Vagina (tissue), 2 donors: Measurements from ENCODE around the gene PPP2R3C.

Source experiments
- POLR2AphosphoS5 ChIP-seq, 2 donors: sonication (generic); formaldehyde crosslinking; IDR thresholded peaks; one replicate each; pipeline ENCODE4 v1.9.0; 2017; ENCODE audit warnings: antibody characterized with exemption in 2 of 2, mild to moderate bottlenecking in 2 of 2, low read depth in 1 of 2; ENCODE audit not compliant: insufficient read depth in 1 of 2
- TF ChIP-seq, protein P1 (sequence below), 3 experiments: fragments of 450-650 bp in 2 of 3; fragments of 200-600 bp in 1 of 3; sonication (generic) in 1 of 3; IDR thresholded peaks; one replicate each; pipeline ENCODE4 v1.5.1; 2017 to 2019; ENCODE audit warnings: antibody characterized with exemption in 3 of 3, mild to moderate bottlenecking in 2 of 3, moderate library complexity in 2 of 3

DNA sequence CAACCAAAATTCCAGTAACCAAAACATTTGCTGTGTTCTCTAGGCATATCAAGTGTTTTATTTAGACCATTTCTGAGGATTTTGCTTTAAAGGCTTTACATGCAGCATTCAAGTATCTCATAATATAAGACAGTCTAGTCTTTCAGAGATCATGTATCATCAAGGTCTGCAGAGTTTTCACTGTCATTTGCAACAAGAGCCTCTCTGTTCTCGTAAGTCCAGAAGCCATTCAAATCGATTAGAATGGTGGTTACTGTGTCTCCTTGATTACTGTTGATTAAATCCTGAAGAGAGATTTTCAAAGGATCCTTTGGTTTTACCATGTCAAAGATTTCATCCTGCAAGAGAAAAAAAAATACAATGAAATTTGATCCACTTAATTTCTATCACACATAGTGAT is 36.3 kb downstream of the PPP2R3C start:
- no peak for TF ChIP-seq POLR2AphosphoS5 (IDR thresholded peaks at IDR 0.05; ENCODE audit: insufficient read depth in 1 of 2, low read depth in 1 of 2)
- TF ChIP-seq, protein P1, sequence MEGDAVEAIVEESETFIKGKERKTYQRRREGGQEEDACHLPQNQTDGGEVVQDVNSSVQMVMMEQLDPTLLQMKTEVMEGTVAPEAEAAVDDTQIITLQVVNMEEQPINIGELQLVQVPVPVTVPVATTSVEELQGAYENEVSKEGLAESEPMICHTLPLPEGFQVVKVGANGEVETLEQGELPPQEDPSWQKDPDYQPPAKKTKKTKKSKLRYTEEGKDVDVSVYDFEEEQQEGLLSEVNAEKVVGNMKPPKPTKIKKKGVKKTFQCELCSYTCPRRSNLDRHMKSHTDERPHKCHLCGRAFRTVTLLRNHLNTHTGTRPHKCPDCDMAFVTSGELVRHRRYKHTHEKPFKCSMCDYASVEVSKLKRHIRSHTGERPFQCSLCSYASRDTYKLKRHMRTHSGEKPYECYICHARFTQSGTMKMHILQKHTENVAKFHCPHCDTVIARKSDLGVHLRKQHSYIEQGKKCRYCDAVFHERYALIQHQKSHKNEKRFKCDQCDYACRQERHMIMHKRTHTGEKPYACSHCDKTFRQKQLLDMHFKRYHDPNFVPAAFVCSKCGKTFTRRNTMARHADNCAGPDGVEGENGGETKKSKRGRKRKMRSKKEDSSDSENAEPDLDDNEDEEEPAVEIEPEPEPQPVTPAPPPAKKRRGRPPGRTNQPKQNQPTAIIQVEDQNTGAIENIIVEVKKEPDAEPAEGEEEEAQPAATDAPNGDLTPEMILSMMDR (IDR thresholded peaks at IDR 0.05), result no peak
